Neural cell (in vitro differentiated cells): Measurements from ENCODE around the gene C3orf49. TPM values are rescaled to one million over a fixed set of nuclear protein-coding genes. Genes with fewer than 3 reads are reported as not detected.

ENCODE experiments used
- H2AFZ ChIP-seq: fragments of 200-600, 300-800 bp; sonication (generic), shearing (Covaris generic); 2 replicates; pipeline ENCODE4 v1.6.0; 2014; ENCODE audit warnings: low read depth, mild to moderate bottlenecking, antibody characterized with exemption, low read length, moderate library complexity
- H3F3A ChIP-seq: fragments of 200-600 bp; shearing (Covaris generic); 2 replicates; pipeline ENCODE4 v1.6.1; 2016; ENCODE audit warnings: mild to moderate bottlenecking, moderate library complexity, mixed read lengths, antibody characterized with exemption, low read length; ENCODE audit not compliant: insufficient read depth, poor library complexity, severe bottlenecking
- H3K27ac ChIP-seq: fragments of 200-600, 300-800 bp; sonication (generic), shearing (Covaris generic); 2 replicates; pipeline ENCODE4 v1.5.1; 2014; ENCODE audit warnings: mild to moderate bottlenecking, low read length, moderate library complexity
- H3K27me3 ChIP-seq: fragments of 300-800, 200-600 bp; sonication (generic), shearing (Covaris generic); 2 replicates; pipeline ENCODE4 v1.6.0; 2014; ENCODE audit warnings: mild to moderate bottlenecking, low read depth, low read length, moderate library complexity; ENCODE audit not compliant: insufficient read depth
- H3K36me3 ChIP-seq: fragments of 300-800, 200-600 bp; sonication (generic), shearing (Covaris generic); 2 replicates; pipeline ENCODE4 v1.5.1; 2014; ENCODE audit warnings: mild to moderate bottlenecking, antibody characterized with exemption, low read length, moderate library complexity; ENCODE audit not compliant: insufficient read depth
- H3K4me2 ChIP-seq: fragments of 300-800, 200-600 bp; sonication (generic), shearing (Covaris generic); 2 replicates; pipeline ENCODE4 v1.6.0; 2014; ENCODE audit warnings: mild to moderate bottlenecking, low read length
- H3K4me3 ChIP-seq: fragments of 300-800, 200-600 bp; sonication (generic), shearing (Covaris generic); 2 replicates; pipeline ENCODE4 v1.5.1; 2014; ENCODE audit warnings: mild to moderate bottlenecking, low read length, moderate library complexity
- H3K79me2 ChIP-seq: fragments of 200-600 bp; shearing (Covaris generic); replicated peaks from 2 replicates; pipeline ENCODE4 v1.6.0; 2014; ENCODE audit warnings: mild to moderate bottlenecking, low read length, moderate library complexity; ENCODE audit not compliant: insufficient read depth
- H3K9ac ChIP-seq: fragments of 300-800, 200-600 bp; sonication (generic), shearing (Covaris generic); 2 replicates; pipeline ENCODE4 v1.6.1; 2016; ENCODE audit warnings: mild to moderate bottlenecking, low read length, mixed read lengths
- H3K9me2 ChIP-seq: fragments of 200-600 bp; shearing (Covaris generic); 2 replicates; pipeline ENCODE4 v1.6.1; 2016; ENCODE audit warnings: mild to moderate bottlenecking, low read length, mixed read lengths; ENCODE audit not compliant: insufficient read depth
- H3K9me3 ChIP-seq: fragments of 200-600, 300-800 bp; sonication (generic), shearing (Covaris generic); 2 replicates; pipeline ENCODE4 v1.6.1; 2016; ENCODE audit warnings: mild to moderate bottlenecking, mixed run types, low read length, moderate library complexity, mixed read lengths
- H4K20me1 ChIP-seq: fragments of 200-600 bp; shearing (Covaris generic); 2 replicates; pipeline ENCODE4 v1.6.1; 2016; ENCODE audit warnings: mild to moderate bottlenecking, mixed run types; ENCODE audit not compliant: insufficient read depth
- CTCF ChIP-seq: fragments of 450-650 bp; IDR thresholded peaks from 2 replicates; pipeline ENCODE4 v1.5.1; 2014; ENCODE audit warnings: antibody characterized with exemption, mild to moderate bottlenecking, moderate library complexity; ENCODE audit not compliant: poor library complexity, severe bottlenecking
- EP300 ChIP-seq: fragments of 450-650 bp; conservative IDR thresholded peaks from 2 replicates; pipeline ENCODE4 v1.6.1; 2014; ENCODE audit warnings: antibody characterized with exemption, mild to moderate bottlenecking, moderate library complexity; ENCODE audit not compliant: poor library complexity, severe bottlenecking
- EZH2 ChIP-seq: fragments of 200-600, 300-800 bp; shearing (Covaris generic), sonication (generic); IDR thresholded peaks from 2 replicates; pipeline ENCODE4 v1.6.1; 2014; ENCODE audit warnings: antibody characterized with exemption, low read length, borderline replicate concordance, mild to moderate bottlenecking; ENCODE audit not compliant: insufficient read depth, poor library complexity, severe bottlenecking
- MXI1 ChIP-seq: fragments of 450-650 bp; conservative IDR thresholded peaks from 2 replicates; pipeline ENCODE4 v1.6.1; 2014; ENCODE audit warnings: antibody characterized with exemption, mild to moderate bottlenecking; ENCODE audit not compliant: poor library complexity, severe bottlenecking
- POLR2AphosphoS5 ChIP-seq: IDR thresholded peaks from 2 replicates; pipeline ENCODE4 v1.6.1; 2012
- RAD21 ChIP-seq: fragments of 450-650 bp; conservative IDR thresholded peaks from 2 replicates; pipeline ENCODE4 v1.6.1; 2014; ENCODE audit warnings: antibody characterized with exemption, mild to moderate bottlenecking, moderate library complexity
- REST ChIP-seq: IDR thresholded peaks from 2 replicates; pipeline ENCODE4 v1.6.1; 2012; ENCODE audit warnings: borderline replicate concordance
- SMC3 ChIP-seq: fragments of 450-650 bp; conservative IDR thresholded peaks from 2 replicates; pipeline ENCODE4 v1.6.1; 2014; ENCODE audit warnings: antibody characterized with exemption, mild to moderate bottlenecking, moderate library complexity; ENCODE audit not compliant: poor library complexity
- TAF1 ChIP-seq: IDR thresholded peaks from 2 replicates; pipeline ENCODE4 v1.6.1; 2012; ENCODE audit warnings: low read depth
- polyA plus RNA-seq: library from polyadenylated mRNA; depleted of rRNA; stranded (reverse); fragments of >200 nt; gene quantifications from 2 replicates; pipeline ENCODE4 v1.2.3, GENCODE V29; 2014

Gene C3orf49
- polyA plus RNA-seq, 1 donor from 2014 or later, result not detected

- Histone ChIP-seq H3K4me3 (no peak overlapping the region), H3K9me2 (no peaks in the 10 kb centered on the region), H3K9me3 (no peaks in the 10 kb centered on the region), H4K20me1 (no peaks in the 10 kb centered on the region), H3K27ac (no peak overlapping the region), H3K4me2 (no peak overlapping the region), H3F3A (no peaks in the 10 kb centered on the region), H3K9ac (no peak overlapping the region), H3K79me2 (no peaks in the 10 kb centered on the region), H2AFZ (no peak overlapping the region), H3K27me3 (no peaks in the 10 kb centered on the region), H3K36me3 (no peaks in the 10 kb centered on the region)
- no peak for TF ChIP-seq RAD21
- no peak for TF ChIP-seq MXI1
- TF ChIP-seq REST, result no peak
- no peak for TF ChIP-seq TAF1
- no peak for TF ChIP-seq SMC3
- no peak for TF ChIP-seq EZH2
- no peak for TF ChIP-seq POLR2AphosphoS5
These were observed 73.8 kb downstream of the C3orf49 start for GRCh38 chr3:63892773-63893352.

- H3K27me3 ChIP-seq, result no peaks in the 10 kb centered on the region
- H3K36me3 ChIP-seq, result no peaks in the 10 kb centered on the region
- no peak overlapping the region for H2AFZ ChIP-seq
- no peak overlapping the region for H3K9ac ChIP-seq
- H3K9me2 ChIP-seq, result no peaks in the 10 kb centered on the region
- H3K4me2 ChIP-seq, result no peak overlapping the region
- H3F3A ChIP-seq, result no peaks in the 10 kb centered on the region
- H3K4me3 ChIP-seq, result no peak overlapping the region
- H3K79me2 ChIP-seq, result no peaks in the 10 kb centered on the region
- no peaks in the 10 kb centered on the region for H3K9me3 ChIP-seq
- H4K20me1 ChIP-seq, result no peaks in the 10 kb centered on the region
- no peak overlapping the region for H3K27ac ChIP-seq
- TF ChIP-seq CTCF (no peak), EP300 (no peak), REST (no peak), SMC3 (no peak), EZH2 (no peak), POLR2AphosphoS5 (no peak), MXI1 (no peak), TAF1 (no peak)
These were observed 76.5 kb downstream of the C3orf49 start for GRCh38 chr3:63895422-63896189.
